T-cell (primary cell): ENCODE results near the gene TMEM82. TPM values are rescaled to one million over a fixed set of nuclear protein-coding genes. Genes with fewer than 3 reads are reported as not detected.

ENCODE experiments used
- ATAC-seq, 4 experiments: fragments of 200-7000 bp in 3 of 4; fragments of 150-1000 bp in 1 of 4; cut with Tn5 transposase; replicated peaks in 1 of 4; 1 replicate in 3 of 4; 2 replicates in 1 of 4; pipeline ENCODE4 v1.10.0; 2021; ENCODE audit warnings: moderate library complexity in 3 of 4, mild to moderate bottlenecking in 2 of 4, moderate number of reproducible peaks in 1 of 4
- CTCF ChIA-PET, 2 donors: fragments of 300-600 bp; sonication (Branson Sonifier 250); formaldehyde crosslinking; loops; one replicate each; lab custom pipeline; 2022; ENCODE audit warnings: antibody characterized with exemption in 2 of 2; lab: Charles Lee
- POLR2A ChIA-PET, 2 donors: fragments of 300-600 bp; sonication (Branson Sonifier 250); formaldehyde crosslinking; loops; one replicate each; lab custom pipeline; 2022; ENCODE audit warnings: antibody characterized with exemption in 2 of 2; lab: Charles Lee
- DNase-seq, 35 experiments: peaks; one replicate each; pipeline versions ENCODE4 v3.0.0 to v3.0.0-alpha.2; 2013 to 2023
- H3K27ac ChIP-seq: one replicate; pipeline ENCODE4 v1.5.1; 2013; ENCODE audit warnings: low read length
- H3K27me3 ChIP-seq, 2 experiments: replicated peaks in 1 of 2; 1 replicate in 1 of 2; 2 replicates in 1 of 2; pipeline versions ENCODE4 v1.6.1 to v1.7.0; 2013; ENCODE audit warnings: low read length in 1 of 2, mixed read lengths in 1 of 2; ENCODE audit not compliant: control insufficient read depth in 2 of 2, insufficient read depth in 2 of 2; ENCODE audit errors: extremely low read depth in 1 of 2
- H3K36me3 ChIP-seq, 2 donors: 1 replicate in 1 of 2; 2 replicates in 1 of 2; pipeline versions ENCODE4 v1.6.1 to v1.7.0; 2013; ENCODE audit warnings: low read length in 1 of 2; ENCODE audit not compliant: control insufficient read depth in 2 of 2, insufficient read depth in 1 of 2; ENCODE audit errors: extremely low read depth in 1 of 2
- H3K4me1 ChIP-seq, 2 experiments: 1 replicate in 1 of 2; 2 replicates in 1 of 2; pipeline versions ENCODE4 v1.6.1 to v1.7.0; 2013; ENCODE audit warnings: low read length in 2 of 2, mixed read lengths in 1 of 2; ENCODE audit not compliant: insufficient read depth in 2 of 2, control insufficient read depth in 1 of 2; ENCODE audit errors: extremely low read depth in 1 of 2
- H3K4me3 ChIP-seq, 2 donors: 1 replicate in 1 of 2; 2 replicates in 1 of 2; pipeline versions ENCODE4 v1.5.1 to v1.7.0; 2013; ENCODE audit warnings: mild to moderate bottlenecking in 2 of 2, low read length in 1 of 2, moderate library complexity in 1 of 2; ENCODE audit not compliant: control insufficient read depth in 1 of 2; ENCODE audit errors: extremely low read depth in 1 of 2
- H3K9me3 ChIP-seq: 2 replicates; pipeline ENCODE4 v1.7.0; 2013
- H3K27ac Mint-ChIP-seq, 2 donors: one replicate each; pipeline ENCODE4 v1.8.0; 2020 to 2021; ENCODE audit warnings: mild to moderate bottlenecking in 2 of 2, mixed read lengths in 2 of 2
- H3K27me3 Mint-ChIP-seq, 2 donors: one replicate each; pipeline ENCODE4 v1.8.0; 2021 to 2022; ENCODE audit warnings: mixed read lengths in 2 of 2
- H3K36me3 Mint-ChIP-seq: one replicate; pipeline ENCODE4 v1.8.0; 2021; ENCODE audit warnings: mixed read lengths
- H3K4me1 Mint-ChIP-seq, 3 donors: one replicate each; pipeline ENCODE4 v1.8.0; 2020 to 2022; ENCODE audit warnings: mixed read lengths in 3 of 3, mild to moderate bottlenecking in 1 of 3
- H3K4me3 Mint-ChIP-seq, 3 donors: one replicate each; pipeline ENCODE4 v1.8.0; 2020 to 2022; ENCODE audit warnings: mild to moderate bottlenecking in 3 of 3, mixed read lengths in 3 of 3, moderate library complexity in 3 of 3
- H3K9me3 Mint-ChIP-seq, 3 donors: one replicate each; pipeline ENCODE4 v1.8.0; 2020 to 2022; ENCODE audit warnings: mixed read lengths in 3 of 3
- WGBS: methylation state at CpG from one replicate; pipeline ENCODE4 v1.1.5; 2013; ENCODE audit warnings: missing lambda C conversion rate; ENCODE audit not compliant: insufficient coverage; 5-methylcytosine and 5-hydroxymethylcytosine counted together
- total RNA-seq, 35 experiments: library from RNA in 6 of 35; stranded (reverse) in 6 of 35; fragments of 120-200 nt in 1 of 35; gene quantifications; one replicate each; pipeline versions ENCODE4 v1.2.1 to v1.2.4 and lab custom pipeline; 2013 to 2026

The TMEM82 gene
- total RNA-seq, 5 donors from 2014 or later (not counting 1 experiment from before 2014, with no cell fraction given): not detected

DNA sequence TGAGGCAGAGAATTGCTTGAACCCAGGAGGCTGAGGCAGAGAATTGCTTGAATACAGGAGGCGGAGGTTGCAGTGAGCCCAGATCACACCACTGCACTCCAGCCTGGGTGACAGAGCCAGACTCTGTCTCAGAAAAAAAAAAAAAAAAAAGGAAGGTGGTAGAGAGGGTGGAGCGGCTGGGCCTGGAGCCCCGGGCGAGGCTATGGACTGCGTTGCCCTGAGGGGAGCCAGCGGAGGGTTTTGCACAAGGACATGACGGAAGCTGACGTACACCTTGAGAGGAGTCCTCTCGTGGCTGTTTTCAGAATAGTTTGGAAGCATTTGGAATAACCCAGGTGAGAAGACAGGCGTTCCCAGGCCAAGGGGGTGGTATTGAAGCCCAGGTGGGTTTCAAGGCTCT, 9.4 kb downstream of the TMEM82 start:
- DNase-seq (no peak), ATAC-seq (no peak)
- H3K4me1 Mint-ChIP-seq: peaks cover 7 to 11% (median 10%) of the 10 kb centered on the region in 3 donors
- H3K27me3 Mint-ChIP-seq: peaks cover 13 to 27% of the 10 kb centered on the region in 2 donors
- H3K27ac Mint-ChIP-seq: no peak overlapping the region
- H3K36me3 Mint-ChIP-seq: no peaks in the 10 kb centered on the region
- Histone ChIP-seq H3K27me3 (peaks cover 3 to 41% of the 10 kb centered on the region in 2 experiments), H3K9me3 (no peaks in the 10 kb centered on the region), H3K4me3 (no peak overlapping the region), H3K27ac (no peak overlapping the region), H3K36me3 (no peaks in the 10 kb centered on the region), H3K4me1 (peaks cover 2 to 10% of the 10 kb centered on the region in 2 experiments)
- ChIA-PET CTCF (no interaction called here), POLR2A (no interaction called here)
- H3K9me3 Mint-ChIP-seq: no peaks in the 10 kb centered on the region
- H3K4me3 Mint-ChIP-seq: no peak overlapping the region
- 92% methylated on average over 10 of the region's 10 CpGs for WGBS

GRCh38 chr1:15753776-15754175, 11.5 kb downstream of the TMEM82 start:
- no peak overlapping the region for H3K4me3 Mint-ChIP-seq
- H3K27me3 Mint-ChIP-seq: peaks cover 17 to 40% of the 10 kb centered on the region in 2 donors
- Histone ChIP-seq H3K36me3 (no peaks in the 10 kb centered on the region), H3K9me3 (no peaks in the 10 kb centered on the region), H3K27ac (no peak overlapping the region), H3K4me1 (peaks cover 4 to 24% of the 10 kb centered on the region in 2 experiments), H3K27me3 (peaks cover 6 to 49% of the 10 kb centered on the region in 2 experiments), H3K4me3 (no peak overlapping the region)
- no peaks in the 10 kb centered on the region for H3K9me3 Mint-ChIP-seq
- 94% methylated on average over 8 of the region's 10 CpGs for WGBS
- H3K4me1 Mint-ChIP-seq: peaks cover 12 to 21% (median 18%) of the 10 kb centered on the region in 3 donors
- DNase-seq (no peak), ATAC-seq (no peak)
- ChIA-PET CTCF (no interaction called here), POLR2A (no interaction called here)
- no peaks in the 10 kb centered on the region for H3K36me3 Mint-ChIP-seq
- no peak overlapping the region for H3K27ac Mint-ChIP-seq

DNA sequence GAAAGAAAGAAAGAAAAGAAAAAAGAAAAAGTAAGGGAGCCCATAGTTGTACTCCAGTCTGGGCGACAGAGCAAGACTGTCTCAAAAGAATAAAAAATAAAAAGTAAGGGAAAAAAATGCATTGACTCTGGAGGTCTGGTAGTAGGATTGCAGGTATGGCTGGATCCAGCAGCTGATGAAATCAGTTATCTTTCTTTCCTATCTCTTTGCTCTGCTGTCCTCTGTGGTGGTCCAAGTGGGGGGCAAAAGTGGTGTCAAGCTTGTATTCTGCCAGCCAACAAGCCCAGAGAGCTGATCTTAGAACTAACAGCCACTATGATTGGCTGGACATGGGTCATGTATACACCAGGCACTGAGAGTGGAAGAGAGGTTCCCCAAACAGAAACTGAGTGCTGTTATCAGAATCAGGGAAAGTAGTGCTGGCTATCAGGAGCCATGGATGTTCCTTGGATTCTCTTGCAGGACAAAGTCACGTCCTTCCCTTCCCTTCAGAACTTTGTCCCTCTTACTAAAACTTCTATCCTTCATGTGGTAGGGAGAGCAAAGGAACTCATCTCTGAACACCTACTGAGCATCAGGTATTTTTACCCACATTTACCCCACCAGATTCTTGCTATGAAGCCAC, 12.8 kb downstream of the TMEM82 start:
- no peaks in the 10 kb centered on the region for H3K9me3 ChIP-seq
- no CpG with 5 or more reads among the region's 2 CpGs for WGBS
- no peak overlapping the region for H3K4me3 ChIP-seq
- no peaks in the 10 kb centered on the region for H3K36me3 ChIP-seq
- H3K9me3 Mint-ChIP-seq: no peaks in the 10 kb centered on the region
- H3K27me3 Mint-ChIP-seq: peaks cover 24 to 47% of the 10 kb centered on the region in 2 donors
- H3K4me1 ChIP-seq: peaks cover 4 to 33% of the 10 kb centered on the region in 2 experiments
- ChIA-PET CTCF (no interaction called here), POLR2A (interaction anchor here in 1 of 2 donors (0.6 kb wide), 1 partner anchor 137 kb away, joined by 8 read pairs; no protein-coding TSS in a partner anchor)
- ATAC-seq: no peak
- DNase-seq: no peak
- H3K4me1 Mint-ChIP-seq: peaks cover 14 to 23% (median 18%) of the 10 kb centered on the region in 3 donors
- H3K27ac Mint-ChIP-seq: no peak overlapping the region
- H3K27ac ChIP-seq: no peak overlapping the region
- peaks cover 6 to 54% of the 10 kb centered on the region in 2 experiments for H3K27me3 ChIP-seq
- no peaks in the 10 kb centered on the region for H3K36me3 Mint-ChIP-seq
- no peak overlapping the region for H3K4me3 Mint-ChIP-seq

GRCh38 chr1:15755646-15756040, 13.3 kb downstream of the TMEM82 start:
- Mint-ChIP-seq H3K9me3 (no peaks in the 10 kb centered on the region), H3K27ac (no peak overlapping the region), H3K4me1 (peaks cover 14 to 23% (median 18%) of the 10 kb centered on the region in 3 donors), H3K27me3 (peaks cover 26 to 50% of the 10 kb centered on the region in 2 donors), H3K36me3 (no peaks in the 10 kb centered on the region), H3K4me3 (no peak overlapping the region)
- Histone ChIP-seq H3K27me3 (peaks cover 8 to 59% of the 10 kb centered on the region in 2 experiments), H3K4me1 (peaks cover 4 to 33% of the 10 kb centered on the region in 2 experiments), H3K9me3 (no peaks in the 10 kb centered on the region), H3K27ac (no peak overlapping the region), H3K36me3 (no peaks in the 10 kb centered on the region), H3K4me3 (no peak overlapping the region)
- WGBS: 75% methylated on average over 1 of the region's 4 CpGs
- DNase-seq (no peak), ATAC-seq (no peak)
- ChIA-PET POLR2A (no interaction called here), CTCF (no interaction called here)

- H3K9me3 Mint-ChIP-seq: no peaks in the 10 kb centered on the region
- ChIA-PET CTCF (no interaction called here), POLR2A (no interaction called here)
- Histone ChIP-seq H3K36me3 (no peaks in the 10 kb centered on the region), H3K9me3 (no peaks in the 10 kb centered on the region), H3K27me3 (peaks cover 12 to 66% of the 10 kb centered on the region in 2 experiments), H3K27ac (no peak overlapping the region), H3K4me1 (peaks cover 4 to 33% of the 10 kb centered on the region in 2 experiments), H3K4me3 (peak overlapping the region in 1 of 2 donors; percentile 44)
- peak overlapping the region in 1 of 3 donors; percentile 78 for H3K4me3 Mint-ChIP-seq
- WGBS: 12% methylated on average over 13 of the region's 21 CpGs
- peak in 5 of 35 experiments; percentile 8 to 25 (median 13) for DNase-seq
- peaks cover 27 to 55% of the 10 kb centered on the region in 2 donors for H3K27me3 Mint-ChIP-seq
- no peaks in the 10 kb centered on the region for H3K36me3 Mint-ChIP-seq
- H3K4me1 Mint-ChIP-seq: peaks cover 14 to 23% (median 18%) of the 10 kb centered on the region in 3 donors
- ATAC-seq: peak in 3 of 4 experiments; percentile 30 to 61 (median 31)
- no peak overlapping the region for H3K27ac Mint-ChIP-seq
Observed at GRCh38 chr1:15756143-15757015, 14.1 kb downstream of the TMEM82 start.

DNA sequence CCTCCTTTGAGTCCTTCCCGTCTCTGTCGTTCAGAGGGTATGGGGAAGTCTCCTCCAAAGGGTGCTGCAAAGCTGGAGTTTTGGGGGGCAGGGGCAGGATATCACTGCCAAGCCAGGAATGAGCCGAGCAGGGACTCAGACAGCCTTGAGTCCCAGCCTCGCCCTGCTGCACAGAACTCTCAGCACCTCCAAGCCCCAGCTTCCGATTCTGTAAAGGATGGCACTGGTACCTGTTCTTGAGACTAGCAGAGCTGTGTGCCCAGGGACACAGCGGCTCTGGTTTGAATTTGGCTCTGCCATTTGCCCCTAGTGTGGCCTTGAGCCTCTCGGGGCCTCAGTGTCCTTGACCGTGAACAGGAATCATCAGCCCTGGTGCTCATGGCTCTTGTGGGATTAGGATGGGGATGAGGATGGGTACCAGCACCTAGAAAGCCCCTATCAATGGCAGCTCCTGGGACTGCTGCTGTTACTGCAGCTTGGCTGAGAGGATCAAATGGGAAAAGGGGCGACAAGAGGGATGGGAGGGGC, 14.8 kb downstream of the TMEM82 start:
- Histone ChIP-seq H3K27ac (no peak overlapping the region), H3K36me3 (no peaks in the 10 kb centered on the region), H3K27me3 (peaks cover 12 to 65% of the 10 kb centered on the region in 2 experiments), H3K4me3 (no peak overlapping the region), H3K9me3 (no peaks in the 10 kb centered on the region), H3K4me1 (peaks cover 4 to 33% of the 10 kb centered on the region in 2 experiments)
- ChIA-PET POLR2A (interaction anchor here in 1 of 2 donors (0.5 kb wide), 1 partner anchor 9 kb away, joined by 5 read pairs; no protein-coding TSS in a partner anchor), CTCF (no interaction called here)
- WGBS: 82% methylated on average over 6 of the region's 9 CpGs
- Mint-ChIP-seq H3K36me3 (no peaks in the 10 kb centered on the region), H3K9me3 (no peaks in the 10 kb centered on the region), H3K4me1 (peaks cover 14 to 23% (median 18%) of the 10 kb centered on the region in 3 donors), H3K27ac (no peak overlapping the region), H3K4me3 (peak overlapping the region in 1 of 3 donors; percentile 78), H3K27me3 (peaks cover 23 to 52% of the 10 kb centered on the region in 2 donors)
- ATAC-seq (no peak), DNase-seq (no peak)
